C4-2B (cell line): ENCODE measurements around the gene SLC22A15.

Source experiments
- CTCF ChIP-seq: fragments of 450-650 bp; conservative IDR thresholded peaks from 2 replicates; pipeline ENCODE4 v1.5.1; 2017; ENCODE audit warnings: mild to moderate bottlenecking
- ZFX ChIP-seq: fragments of 450-650 bp; IDR thresholded peaks from 2 replicates; pipeline ENCODE4 v1.6.1; 2017

GRCh38 chr1:115973154-115973553 lies 3.2 kb upstream of the SLC22A15 start:
- TF ChIP-seq CTCF = no peak
- no peak for TF ChIP-seq ZFX
